ENCODE data around the gene RDH13. TPM values are rescaled to one million over a fixed set of nuclear protein-coding genes. Genes with fewer than 3 reads are reported as not detected.

The RDH13 gene
- total RNA-seq, 1 experiment from 2014 or later: 39.5 TPM

GRCh38 chr19:55050749-55051532 lies 12.0 kb downstream of the RDH13 start (continued):
- TF ChIP-seq GTF2I (CRISPR knock-in tag; conservative IDR thresholded peaks at IDR 0.05) (no peak), ATF3 (CRISPR knock-in tag; conservative IDR thresholded peaks at IDR 0.05) (no peak), NR3C1 (CRISPR knock-in tag; conservative IDR thresholded peaks at IDR 0.05; ENCODE audit: low read depth) (no peak), MAX (CRISPR knock-in tag; IDR thresholded peaks at IDR 0.05) (no peak), FOXK1 (CRISPR knock-in tag; IDR thresholded peaks at IDR 0.05) (no peak), RORB (CRISPR knock-in tag; IDR thresholded peaks at IDR 0.05) (no peak), CREB1 (CRISPR knock-in tag; IDR thresholded peaks at IDR 0.05) (no peak), CREM (CRISPR knock-in tag; IDR thresholded peaks at IDR 0.05) (no peak)

GRCh38 chr19:55048446-55048845 lies 14.5 kb downstream of the RDH13 start:
- CTCF ChIA-PET: no interaction called here
- peaks cover 60% of the 10 kb centered on the region for H3K36me3 Mint-ChIP-seq
- H3K27ac Mint-ChIP-seq: no peak overlapping the region; the same call in 1 of the 2 replicates
- H3K9me3 Mint-ChIP-seq: no peaks in the 10 kb centered on the region
- TF ChIP-seq PRRX2 (CRISPR knock-in tag; IDR thresholded peaks at IDR 0.05) (no peak), CREB1 (CRISPR knock-in tag; IDR thresholded peaks at IDR 0.05) (no peak), ATF3 (CRISPR knock-in tag; conservative IDR thresholded peaks at IDR 0.05) (no peak), FOXP4 (CRISPR knock-in tag; IDR thresholded peaks at IDR 0.05) (no peak), ETV6 (CRISPR knock-in tag; IDR thresholded peaks at IDR 0.05) (no peak), ZMAT4 (CRISPR knock-in tag; IDR thresholded peaks at IDR 0.05) (no peak), FOXJ3 (CRISPR knock-in tag; IDR thresholded peaks at IDR 0.05; ENCODE audit: borderline replicate concordance) (no peak), OVOL2 (CRISPR knock-in tag; IDR thresholded peaks at IDR 0.05; ENCODE audit: borderline replicate concordance) (no peak), SP1 (CRISPR knock-in tag; conservative IDR thresholded peaks at IDR 0.05) (no peak), IRF2 (CRISPR knock-in tag; IDR thresholded peaks at IDR 0.05; ENCODE audit: borderline replicate concordance, low read depth) (no peak), NR3C1 (CRISPR knock-in tag; conservative IDR thresholded peaks at IDR 0.05; ENCODE audit: low read depth) (no peak), PREB (CRISPR knock-in tag; IDR thresholded peaks at IDR 0.05; ENCODE audit: borderline replicate concordance) (no peak), AFF4 (CRISPR knock-in tag; IDR thresholded peaks at IDR 0.05; ENCODE audit: borderline replicate concordance) (no peak), MXD4 (CRISPR knock-in tag; IDR thresholded peaks at IDR 0.05; ENCODE audit: borderline replicate concordance) (no peak), ATF1 (CRISPR knock-in tag; IDR thresholded peaks at IDR 0.05) (no peak), SOX15 (CRISPR knock-in tag; IDR thresholded peaks at IDR 0.05) (no peak), FOXP1 (CRISPR knock-in tag; IDR thresholded peaks at IDR 0.05; ENCODE audit: borderline replicate concordance) (no peak)
- H3K4me3 Mint-ChIP-seq: no peak overlapping the region
- POLR2A ChIA-PET: interaction anchor here (1.0 kb wide), 1 partner anchor 167 kb away, joined by 3 read pairs; no protein-coding TSS in a partner anchor
- H3K4me1 Mint-ChIP-seq: no peaks in the 10 kb centered on the region
- no peak for ATAC-seq
- DNase-seq (ENCODE audit: low spot score): no peak
- no peaks in the 10 kb centered on the region for H3K27me3 Mint-ChIP-seq (ENCODE audit: low read depth)
